HG03039 (cell line): ENCODE results near the gene DTX2.
"Not testable (repeated sequence)": the region's sequence is repeated elsewhere in the genome, so short reads cannot be mapped to it uniquely, and the experiment has no call there.

ENCODE experiments used
- ATAC-seq: cut with Tn5 transposase; IDR thresholded peaks from one replicate; pipeline ENCODE4 v1.9.1; 2021; ENCODE audit warnings: mild to moderate bottlenecking, moderate library complexity; ENCODE audit not compliant: unreplicated experiment

The DTX2 gene

GRCh38 chr7:76485822-76486610, 24.5 kb downstream of the DTX2 start:
- not testable (repeated sequence) for ATAC-seq

- peak; percentile 96 for ATAC-seq
These were observed 25.1 kb downstream of the DTX2 start for GRCh38 chr7:76486618-76487017.

GRCh38 chr7:76487969-76488368, 26.5 kb downstream of the DTX2 start:
- ATAC-seq: not testable (repeated sequence)

GRCh38 chr7:76492139-76492538, 30.6 kb downstream of the DTX2 start:
- ATAC-seq: not testable (repeated sequence)

GRCh38 chr7:76495717-76496116, 34.2 kb downstream of the DTX2 start:
- not testable (repeated sequence) for ATAC-seq

- not testable (repeated sequence) for ATAC-seq
These were observed 36.5 kb downstream of the DTX2 start for GRCh38 chr7:76497918-76498582.

GRCh38 chr7:76498583-76499200, 37.2 kb downstream of the DTX2 start:
- not testable (repeated sequence) for ATAC-seq

- ATAC-seq: not testable (repeated sequence)
These were observed 37.9 kb downstream of the DTX2 start for GRCh38 chr7:76499201-76499923.

GRCh38 chr7:76499924-76500241, 38.4 kb downstream of the DTX2 start:
- not testable (repeated sequence) for ATAC-seq

- not testable (repeated sequence) for ATAC-seq
These were observed 40.7 kb downstream of the DTX2 start for GRCh38 chr7:76502224-76502623.

- not testable (repeated sequence) for ATAC-seq
These were observed 41.3 kb downstream of the DTX2 start for GRCh38 chr7:76502836-76503235.

GRCh38 chr7:76503244-76503643, 41.7 kb downstream of the DTX2 start:
- not testable (repeated sequence) for ATAC-seq

GRCh38 chr7:76504351-76505167, 43.0 kb downstream of the DTX2 start:
- ATAC-seq: not testable (repeated sequence)

- no peak for ATAC-seq
These were observed 43.9 kb downstream of the DTX2 start for GRCh38 chr7:76505168-76506080.

- no peak for ATAC-seq
These were observed 44.6 kb downstream of the DTX2 start for GRCh38 chr7:76506081-76506440.

- ATAC-seq: not testable (repeated sequence)
These were observed 45.1 kb downstream of the DTX2 start for GRCh38 chr7:76506643-76507042.

- no peak for ATAC-seq
These were observed 46.4 kb downstream of the DTX2 start for GRCh38 chr7:76507723-76508406.

GRCh38 chr7:76509931-76510877, 48.7 kb downstream of the DTX2 start, which contains the start of gene UPK3B:
Gene UPK3B (plus strand): TSS chr7:76510552. CDS start chr7:76510653, 101 bp downstream.
- no peak for ATAC-seq
